ENCODE results near the gene AWAT1.

DNA sequence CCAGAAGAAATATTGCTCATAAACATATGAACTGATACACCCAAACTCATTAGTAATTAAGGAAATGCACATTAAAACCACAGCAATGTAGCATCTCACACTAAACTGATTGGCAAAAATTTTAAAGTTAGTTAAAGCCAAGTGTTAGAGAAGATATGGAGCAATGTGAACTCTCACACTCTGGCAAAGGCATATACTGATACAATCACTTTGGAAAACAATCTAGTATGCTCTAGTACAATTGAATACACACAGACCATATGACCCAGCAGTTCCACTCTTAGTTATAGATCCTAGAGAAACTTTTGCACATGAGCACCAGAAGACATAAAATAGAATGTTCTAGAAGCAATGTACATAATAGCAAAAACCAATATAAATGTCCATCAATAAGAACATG lies 8.4 kb upstream of the AWAT1 start:
- TF ChIP-seq, protein P1, sequence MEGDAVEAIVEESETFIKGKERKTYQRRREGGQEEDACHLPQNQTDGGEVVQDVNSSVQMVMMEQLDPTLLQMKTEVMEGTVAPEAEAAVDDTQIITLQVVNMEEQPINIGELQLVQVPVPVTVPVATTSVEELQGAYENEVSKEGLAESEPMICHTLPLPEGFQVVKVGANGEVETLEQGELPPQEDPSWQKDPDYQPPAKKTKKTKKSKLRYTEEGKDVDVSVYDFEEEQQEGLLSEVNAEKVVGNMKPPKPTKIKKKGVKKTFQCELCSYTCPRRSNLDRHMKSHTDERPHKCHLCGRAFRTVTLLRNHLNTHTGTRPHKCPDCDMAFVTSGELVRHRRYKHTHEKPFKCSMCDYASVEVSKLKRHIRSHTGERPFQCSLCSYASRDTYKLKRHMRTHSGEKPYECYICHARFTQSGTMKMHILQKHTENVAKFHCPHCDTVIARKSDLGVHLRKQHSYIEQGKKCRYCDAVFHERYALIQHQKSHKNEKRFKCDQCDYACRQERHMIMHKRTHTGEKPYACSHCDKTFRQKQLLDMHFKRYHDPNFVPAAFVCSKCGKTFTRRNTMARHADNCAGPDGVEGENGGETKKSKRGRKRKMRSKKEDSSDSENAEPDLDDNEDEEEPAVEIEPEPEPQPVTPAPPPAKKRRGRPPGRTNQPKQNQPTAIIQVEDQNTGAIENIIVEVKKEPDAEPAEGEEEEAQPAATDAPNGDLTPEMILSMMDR (IDR thresholded peaks at IDR 0.05): no peak
- no peak for TF ChIP-seq POLR2A (IDR thresholded peaks at IDR 0.05)

All from tibial nerve (tissue), 3 donors.